H7 (cell line): ENCODE measurements around the gene SCGB1A1. TPM values are rescaled to one million over a fixed set of nuclear protein-coding genes. Genes with fewer than 3 reads are reported as not detected.

Experiments
- DNase-seq: peaks from one replicate; pipeline ENCODE4 v3.0.0; 2012
- H3K27me3 ChIP-seq: 2 replicates; pipeline ENCODE4 v1.6.0; 2011; ENCODE audit warnings: mild to moderate bottlenecking, low read length; ENCODE audit not compliant: control insufficient read depth, insufficient read depth
- H3K36me3 ChIP-seq: replicated peaks from 2 replicates; pipeline ENCODE4 v1.5.1; 2011; ENCODE audit warnings: low read length; ENCODE audit not compliant: control insufficient read depth, insufficient read depth
- H3K4me3 ChIP-seq: 2 replicates; pipeline ENCODE4 v1.5.1; 2011; ENCODE audit warnings: low read depth, mild to moderate bottlenecking, control low read depth, low read length, moderate library complexity; ENCODE audit not compliant: insufficient read depth
- total RNA-seq: library from RNA; depleted of rRNA; stranded (reverse); fragments of >200 nt; shearing (Covaris generic); gene quantifications from 2 replicates; pipeline ENCODE4 v1.2.3, GENCODE V29; 2014

Gene SCGB1A1
- total RNA-seq, 1 experiment from 2014 or later, result not detected

DNA sequence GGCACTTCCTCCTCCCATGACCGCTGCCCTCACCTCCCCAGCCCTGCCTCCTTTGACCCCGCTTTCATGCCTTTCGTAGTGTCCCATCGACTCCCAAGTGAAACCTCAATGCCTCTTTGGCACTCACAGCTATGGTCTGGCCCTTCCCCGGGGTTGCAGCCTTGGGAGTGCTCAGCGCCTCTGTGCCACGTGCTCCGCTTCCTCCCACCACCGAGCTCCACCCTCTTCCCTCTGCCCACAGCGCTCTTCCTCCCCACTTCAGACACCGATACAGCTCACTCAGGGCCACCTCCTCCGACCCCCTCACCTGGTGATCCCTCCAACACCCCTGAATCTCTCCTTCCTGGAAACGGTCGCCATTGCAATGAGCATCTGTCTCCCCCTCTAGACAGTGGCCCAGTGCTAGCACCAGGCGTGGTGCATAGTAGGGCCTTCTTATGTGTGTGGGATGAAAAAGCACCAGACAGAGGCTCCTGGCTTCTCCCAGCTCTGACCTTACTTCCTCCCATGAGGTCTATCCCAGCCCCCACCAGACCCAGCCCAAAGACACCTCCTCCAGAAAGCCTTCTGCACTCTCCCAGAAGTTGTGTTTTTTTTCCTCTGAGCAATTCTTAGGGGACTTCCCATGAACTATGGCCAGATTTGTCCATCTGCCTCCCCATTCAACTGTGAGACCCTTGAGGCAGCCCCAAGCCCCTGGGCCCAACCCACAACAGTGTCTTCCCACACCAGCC, 16.4 kb upstream of the SCGB1A1 start:
- no peak overlapping the region for H3K4me3 ChIP-seq
- no peaks in the 10 kb centered on the region for H3K36me3 ChIP-seq
- no peaks in the 10 kb centered on the region for H3K27me3 ChIP-seq
- DNase-seq, result peak; percentile 9

DNA sequence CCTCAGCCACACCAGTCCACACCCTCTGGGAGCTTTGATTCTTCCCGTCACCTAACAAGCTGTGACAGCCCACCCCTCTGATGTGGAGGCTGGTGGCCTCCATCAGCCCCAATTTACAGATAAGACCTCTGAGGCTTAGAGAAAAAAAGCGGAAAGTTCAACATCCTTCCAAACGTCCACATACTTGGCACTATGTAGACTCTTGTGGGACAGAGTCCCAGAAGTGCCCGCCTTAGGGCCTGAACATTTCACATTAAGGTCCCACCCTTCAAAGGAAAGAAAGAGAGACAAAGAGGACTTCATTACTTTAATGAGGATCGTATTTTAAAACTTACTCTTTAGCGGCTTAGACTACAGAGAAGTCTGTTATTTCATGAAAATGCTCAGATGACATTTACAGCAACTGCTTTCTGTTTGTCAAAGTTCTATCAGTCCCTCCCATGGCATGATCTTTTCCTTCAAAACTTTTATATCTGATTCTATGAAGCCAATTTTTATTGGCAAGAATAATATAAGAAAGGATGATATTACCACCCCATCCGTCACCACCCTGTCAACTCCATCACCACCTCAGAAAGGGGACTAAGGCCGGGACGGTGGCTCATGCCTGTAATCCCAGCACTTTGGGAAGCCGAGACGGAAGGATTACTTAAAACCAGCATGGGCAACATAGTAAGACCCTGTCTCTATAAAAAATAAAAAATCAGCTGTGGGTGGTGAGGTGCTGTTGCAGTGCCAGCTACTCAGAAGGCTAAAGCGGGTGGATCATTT, 15.7 kb upstream of the SCGB1A1 start:
- Histone ChIP-seq H3K27me3 (no peaks in the 10 kb centered on the region), H3K36me3 (no peaks in the 10 kb centered on the region), H3K4me3 (no peak overlapping the region)
- DNase-seq, result no peak

DNA sequence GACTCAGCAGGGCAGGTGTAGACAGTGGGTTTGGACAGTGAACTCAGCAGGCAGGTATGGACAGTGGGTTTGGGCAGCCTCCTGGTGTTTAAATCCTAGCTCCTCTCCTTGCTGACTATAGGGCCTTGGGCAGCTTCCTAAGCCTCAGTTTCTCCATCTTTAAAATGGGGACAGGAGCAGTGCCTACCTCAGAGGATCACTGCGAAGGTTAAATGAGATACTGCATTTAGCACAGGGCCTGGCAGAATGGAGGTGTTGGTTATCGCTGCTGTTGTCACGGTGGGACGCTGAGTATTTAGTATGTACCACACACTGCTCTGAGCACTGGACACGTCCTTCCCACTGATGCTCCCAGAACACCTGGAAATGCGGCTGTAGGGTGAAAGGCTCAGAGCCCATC, 14.4 kb upstream of the SCGB1A1 start:
- no peak overlapping the region for H3K4me3 ChIP-seq
- no peaks in the 10 kb centered on the region for H3K27me3 ChIP-seq
- no peak for DNase-seq
- H3K36me3 ChIP-seq, result no peaks in the 10 kb centered on the region

DNA sequence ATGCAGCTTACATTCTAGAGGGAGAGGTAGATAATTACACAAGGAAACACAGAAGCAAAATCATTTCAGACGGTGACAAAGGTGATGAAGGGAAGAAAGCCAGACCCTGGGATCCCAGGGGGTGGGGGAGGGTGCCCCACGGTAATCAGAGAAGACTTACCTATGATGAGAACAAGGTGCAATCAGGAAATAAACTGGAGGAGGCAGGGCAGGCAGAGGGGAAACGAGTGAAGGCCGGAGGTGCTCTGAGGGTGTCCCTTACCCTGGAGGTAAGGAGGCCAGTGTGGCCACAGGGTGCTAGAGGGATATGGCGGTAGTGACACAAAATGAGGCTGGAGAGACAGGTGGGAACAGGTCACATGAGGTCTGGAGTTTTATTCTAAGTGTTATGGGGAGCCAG, 13.9 kb upstream of the SCGB1A1 start:
- H3K36me3 ChIP-seq, result no peaks in the 10 kb centered on the region
- no peak overlapping the region for H3K4me3 ChIP-seq
- no peaks in the 10 kb centered on the region for H3K27me3 ChIP-seq
- no peak for DNase-seq

DNA sequence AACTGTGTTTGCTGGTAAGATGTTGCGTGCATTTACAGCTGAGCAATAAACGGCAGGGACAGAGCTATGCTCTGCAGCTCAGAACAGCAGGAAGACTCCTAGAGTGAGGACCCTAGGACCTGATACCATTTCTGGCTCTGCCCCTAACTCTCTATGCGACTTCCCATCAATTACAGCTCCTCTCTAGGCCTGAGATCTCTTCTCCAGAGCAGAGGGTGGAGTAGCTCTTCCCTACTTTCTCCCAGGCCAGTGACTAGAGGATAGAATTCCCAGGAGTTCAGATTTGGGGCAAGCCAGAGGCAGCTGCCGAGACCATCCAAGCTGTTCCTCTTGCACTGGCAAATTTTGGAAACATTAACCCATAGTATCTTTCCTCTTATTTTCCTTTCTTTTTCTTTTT, 12.8 kb upstream of the SCGB1A1 start:
- Histone ChIP-seq H3K4me3 (no peak overlapping the region), H3K36me3 (no peaks in the 10 kb centered on the region), H3K27me3 (no peaks in the 10 kb centered on the region)
- DNase-seq, result no peak

DNA sequence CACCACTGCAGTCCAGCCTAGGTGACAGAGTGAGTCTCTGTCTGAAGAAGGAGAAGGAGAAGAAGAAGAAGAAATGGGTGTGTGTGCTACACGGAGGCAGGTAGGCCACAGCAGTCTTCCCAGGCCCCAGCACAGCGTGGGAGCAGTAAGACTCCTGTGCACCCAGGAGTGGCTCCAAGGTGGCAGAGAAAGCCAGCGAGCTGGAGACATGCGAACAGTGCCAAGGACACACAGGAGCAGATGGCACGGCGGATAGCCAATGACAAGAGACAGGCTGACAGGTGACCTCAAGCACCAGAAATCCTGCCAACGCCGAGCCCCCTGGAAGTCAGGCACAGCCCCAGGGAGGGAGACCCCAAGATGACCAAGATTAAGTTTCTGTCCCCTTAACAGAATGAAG, 9.0 kb upstream of the SCGB1A1 start:
- no peaks in the 10 kb centered on the region for H3K27me3 ChIP-seq
- H3K4me3 ChIP-seq, result no peak overlapping the region
- DNase-seq, result no peak
- no peaks in the 10 kb centered on the region for H3K36me3 ChIP-seq

DNA sequence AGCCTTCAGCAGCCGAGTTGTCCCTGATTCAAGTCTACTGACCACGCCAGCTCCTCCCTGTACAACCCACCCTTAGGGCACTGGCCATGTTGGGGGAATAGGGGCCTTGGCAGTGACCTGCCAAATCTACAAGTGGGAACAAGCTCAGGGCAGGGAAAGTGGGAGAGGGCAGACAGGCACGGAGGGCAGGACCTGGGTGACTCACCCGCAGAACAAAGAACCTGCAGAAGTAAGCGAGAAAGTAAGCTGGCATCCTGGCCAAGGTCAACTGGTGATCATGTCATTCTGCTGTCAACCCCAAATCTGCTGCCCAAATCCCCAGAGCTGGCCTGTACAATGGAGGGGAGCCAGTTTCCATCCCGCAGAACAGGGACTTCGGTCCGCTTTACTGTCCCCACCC, 7.9 kb upstream of the SCGB1A1 start:
- no peaks in the 10 kb centered on the region for H3K27me3 ChIP-seq
- no peaks in the 10 kb centered on the region for H3K36me3 ChIP-seq
- H3K4me3 ChIP-seq, result no peak overlapping the region
- peak; percentile 28 for DNase-seq

DNA sequence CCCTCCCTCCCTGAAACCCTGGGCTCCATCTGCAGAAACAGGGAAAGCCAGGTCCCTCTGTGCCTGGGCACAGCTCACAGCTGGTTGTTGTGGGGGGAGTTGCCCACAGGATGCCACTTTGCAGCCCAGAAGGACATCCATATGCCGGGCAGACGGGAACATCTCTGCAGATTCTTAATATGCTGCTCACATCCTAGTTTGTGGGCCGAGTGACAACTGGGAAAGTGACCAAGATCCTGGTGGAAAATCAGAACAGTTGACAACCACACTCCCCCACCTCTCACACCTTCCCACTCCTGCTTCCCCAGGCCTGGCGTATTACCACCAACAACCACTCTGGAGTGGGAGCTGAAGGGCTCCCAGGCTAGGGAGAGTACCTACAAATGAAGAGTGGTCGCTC, 7.3 kb upstream of the SCGB1A1 start:
- H3K36me3 ChIP-seq, result no peaks in the 10 kb centered on the region
- DNase-seq, result peak; percentile 26
- H3K4me3 ChIP-seq, result no peak overlapping the region
- no peaks in the 10 kb centered on the region for H3K27me3 ChIP-seq

DNA sequence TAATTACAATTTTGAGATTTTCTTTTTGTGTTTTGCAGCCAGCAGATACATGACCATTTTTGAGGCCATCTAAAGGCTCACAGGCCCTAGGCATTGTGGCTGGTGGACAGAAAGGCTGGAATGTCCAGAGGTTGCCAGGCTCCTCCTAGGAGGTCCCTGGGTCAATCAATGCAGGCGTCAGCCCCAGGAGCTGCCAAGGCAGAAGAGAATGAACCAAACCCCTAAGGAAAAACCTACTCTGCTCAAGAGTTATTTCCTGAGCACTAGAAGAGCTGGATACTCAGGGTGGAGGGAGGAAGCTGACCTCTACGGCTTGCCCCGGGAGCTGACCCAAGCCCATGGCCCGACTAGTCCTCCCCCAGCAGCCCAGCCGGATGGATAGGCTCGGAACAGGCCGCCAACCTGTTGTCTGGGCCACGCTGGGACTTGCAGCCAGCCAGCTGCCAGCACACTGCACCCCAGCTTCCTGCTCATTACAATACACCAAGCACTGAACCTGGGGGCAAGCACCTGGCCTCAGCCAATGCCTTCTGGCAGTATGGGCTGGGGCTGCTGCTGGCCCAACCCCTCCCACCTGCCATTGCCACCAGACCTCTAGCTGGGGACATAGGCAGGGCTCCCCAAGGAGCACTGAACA, 5.7 kb upstream of the SCGB1A1 start:
- H3K27me3 ChIP-seq, result no peaks in the 10 kb centered on the region
- H3K36me3 ChIP-seq, result no peaks in the 10 kb centered on the region
- no peak overlapping the region for H3K4me3 ChIP-seq
- peak; percentile 43 for DNase-seq

DNA sequence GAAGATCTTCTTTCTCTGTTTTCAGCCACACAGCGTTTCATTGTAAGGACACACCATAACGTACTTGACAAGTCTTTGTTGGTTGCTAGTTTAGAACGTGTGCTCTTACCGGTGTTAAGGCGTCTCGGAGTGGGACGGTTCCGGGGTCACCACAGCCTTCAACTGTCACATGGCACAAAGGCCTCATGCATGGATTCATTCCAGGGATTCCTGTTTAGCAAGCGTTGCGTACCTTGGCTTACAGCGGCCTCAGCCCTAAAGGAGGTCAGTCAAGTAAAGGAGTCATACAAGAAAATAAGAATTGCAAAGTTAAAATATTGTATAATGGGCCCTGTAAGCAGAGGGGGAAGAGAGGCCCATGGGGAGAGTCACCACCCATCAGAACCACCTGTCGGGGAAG, 2.2 kb upstream of the SCGB1A1 start:
- Histone ChIP-seq H3K27me3 (no peaks in the 10 kb centered on the region), H3K36me3 (no peaks in the 10 kb centered on the region), H3K4me3 (no peak overlapping the region)
- no peak for DNase-seq

DNA sequence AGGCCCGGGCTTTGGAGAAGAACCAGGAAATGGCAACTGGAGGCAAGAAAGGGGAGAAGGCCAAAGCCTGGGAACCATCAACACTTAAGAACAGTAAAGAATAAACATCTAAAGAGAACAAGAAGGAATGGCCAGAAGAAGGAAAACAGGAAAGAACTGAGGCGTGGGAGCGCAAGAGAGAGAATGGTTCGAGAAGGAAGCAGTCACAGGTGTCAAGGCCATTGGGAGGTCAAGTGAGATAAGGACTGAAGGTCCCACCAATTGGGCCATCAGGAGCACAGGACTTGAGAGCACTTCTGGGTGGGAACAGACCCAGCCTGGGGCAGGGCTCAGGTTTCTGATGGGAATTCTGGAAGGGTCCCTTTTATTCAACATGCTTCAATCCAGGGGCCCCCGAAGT, 697 bp upstream of the SCGB1A1 start:
- no peak for DNase-seq
- Histone ChIP-seq H3K4me3 (no peak overlapping the region), H3K36me3 (no peaks in the 10 kb centered on the region), H3K27me3 (no peaks in the 10 kb centered on the region; the same call in 1 of the 2 replicates)

DNA sequence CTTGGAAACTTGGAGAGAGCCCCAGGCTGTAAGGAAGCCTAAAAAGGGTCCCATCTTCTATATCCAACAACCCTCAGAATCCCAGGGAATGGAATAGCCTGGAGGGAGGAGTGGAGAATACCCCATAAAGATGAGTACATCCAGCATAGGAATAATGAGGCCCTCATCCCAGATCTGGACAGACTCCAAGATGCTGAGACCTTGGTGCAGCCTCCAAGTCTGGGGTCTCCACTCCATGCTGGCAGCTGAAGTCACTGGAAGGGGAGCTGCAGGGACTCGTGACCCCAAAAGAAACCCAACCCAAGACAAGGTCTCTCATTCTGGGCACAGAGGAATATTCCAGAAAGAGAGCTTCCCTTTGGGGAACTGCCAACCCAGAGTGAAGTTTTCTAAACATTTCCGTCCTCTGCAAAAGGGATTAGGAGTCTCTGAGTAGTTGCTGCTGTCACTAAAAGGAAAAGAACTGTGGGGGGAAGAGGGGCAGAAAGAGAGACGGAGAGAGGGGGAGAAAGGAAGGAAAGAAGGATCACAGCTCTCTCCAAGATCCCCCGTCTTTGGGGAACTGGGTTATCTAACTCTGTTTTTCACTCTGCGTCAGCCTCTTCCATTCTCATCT, 589 bp downstream of the SCGB1A1 start:
- no peak overlapping the region for H3K4me3 ChIP-seq
- DNase-seq, result no peak
- H3K36me3 ChIP-seq, result no peaks in the 10 kb centered on the region
- peaks cover 3% of the 10 kb centered on the region for H3K27me3 ChIP-seq

DNA sequence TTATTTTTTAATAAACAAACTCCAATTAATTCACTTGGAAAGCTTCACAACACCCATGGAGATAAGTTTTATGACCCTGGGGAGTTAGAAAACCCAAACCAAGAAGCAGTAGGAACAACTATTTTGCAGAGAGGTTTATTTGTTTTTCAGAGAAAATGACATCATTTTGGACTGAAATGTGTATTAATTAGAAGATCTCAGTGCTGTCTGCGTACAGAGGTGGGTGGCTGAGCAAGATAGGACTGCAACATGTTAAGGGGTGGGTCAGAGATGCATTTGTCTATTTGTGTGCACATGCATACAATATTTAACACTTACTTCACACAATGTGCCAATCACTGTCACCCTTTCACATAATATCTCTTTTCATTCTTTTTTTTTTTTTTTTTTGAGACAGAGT, 1.1 kb downstream of the SCGB1A1 start:
- Histone ChIP-seq H3K4me3 (no peak overlapping the region), H3K36me3 (no peaks in the 10 kb centered on the region), H3K27me3 (peaks cover 3% of the 10 kb centered on the region)
- DNase-seq, result no peak

DNA sequence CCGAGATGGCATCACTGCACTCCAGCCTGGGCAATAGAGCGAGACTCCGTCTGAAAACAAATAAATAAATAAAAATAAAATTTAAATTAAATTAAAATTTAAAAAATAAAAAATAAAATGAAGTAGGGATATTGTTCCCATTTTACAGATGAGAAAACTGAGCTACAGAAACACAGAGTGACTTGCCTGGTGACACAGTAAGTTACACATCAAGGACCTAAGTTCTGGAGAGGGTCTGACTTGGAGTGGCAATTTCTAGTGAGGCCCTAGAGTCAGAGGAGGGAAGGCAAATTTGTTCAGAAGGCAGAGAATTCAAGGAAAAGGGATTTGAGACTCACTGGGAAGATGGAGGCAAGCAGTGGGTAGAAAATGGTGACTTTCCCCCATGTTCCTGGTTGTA, 2.0 kb downstream of the SCGB1A1 start:
- Histone ChIP-seq H3K4me3 (no peak overlapping the region), H3K27me3 (peaks cover 3% of the 10 kb centered on the region), H3K36me3 (no peaks in the 10 kb centered on the region)
- DNase-seq, result no peak

DNA sequence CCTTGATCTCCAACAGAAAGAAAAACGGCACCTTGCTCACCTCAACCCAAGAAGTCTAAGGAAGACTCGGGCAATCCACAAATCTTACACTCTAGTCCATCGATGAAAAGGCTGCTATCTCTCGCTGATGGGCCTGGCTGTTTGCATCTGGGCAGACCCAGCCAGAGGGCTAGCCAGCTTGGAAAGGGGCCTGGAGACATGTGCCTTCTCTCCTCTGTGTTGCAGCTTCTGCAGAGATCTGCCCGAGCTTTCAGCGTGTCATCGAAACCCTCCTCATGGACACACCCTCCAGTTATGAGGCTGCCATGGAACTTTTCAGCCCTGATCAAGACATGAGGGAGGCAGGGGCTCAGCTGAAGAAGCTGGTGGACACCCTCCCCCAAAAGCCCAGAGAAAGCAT, 3.2 kb downstream of the SCGB1A1 start:
- no peak for DNase-seq
- Histone ChIP-seq H3K36me3 (no peaks in the 10 kb centered on the region), H3K27me3 (peaks cover 3% of the 10 kb centered on the region)

More for the DNA sequence above, 3.2 kb downstream of the SCGB1A1 start:
- H3K4me3 ChIP-seq, result no peak overlapping the region
